Endothelial cell of umbilical vein (primary cell): ENCODE measurements around the gene PTRH1.

ENCODE experiments used
- EZH2 ChIP-seq: IDR thresholded peaks from 2 replicates; pipeline ENCODE4 v1.6.1; 2012; ENCODE audit warnings: borderline replicate concordance, low read depth, mild to moderate bottlenecking, moderate library complexity, low read length, inconsistent platforms; ENCODE audit not compliant: severe bottlenecking
- MYC ChIP-seq: IDR thresholded peaks from one replicate; pipeline ENCODE4 v1.6.1; 2011; ENCODE audit warnings: mild to moderate bottlenecking, low read depth, low read length
- POLR2A ChIP-seq: IDR thresholded peaks from 2 replicates; pipeline ENCODE4 v1.6.1; 2012; ENCODE audit warnings: low read depth, mild to moderate bottlenecking, control low read depth, low read length
- TF ChIP-seq, protein P1 (sequence below), 2 donors: IDR thresholded peaks; 1 replicate in 1 of 2; 2 replicates in 1 of 2; pipeline ENCODE4 v1.5.1; 2011; ENCODE audit warnings: low read length in 2 of 2, mild to moderate bottlenecking in 2 of 2, moderate library complexity in 2 of 2, control low read depth in 1 of 2, inconsistent platforms in 1 of 2, low read depth in 1 of 2; ENCODE audit not compliant: insufficient read depth in 1 of 2; ENCODE audit errors: extremely low read depth in 1 of 2

DNA sequence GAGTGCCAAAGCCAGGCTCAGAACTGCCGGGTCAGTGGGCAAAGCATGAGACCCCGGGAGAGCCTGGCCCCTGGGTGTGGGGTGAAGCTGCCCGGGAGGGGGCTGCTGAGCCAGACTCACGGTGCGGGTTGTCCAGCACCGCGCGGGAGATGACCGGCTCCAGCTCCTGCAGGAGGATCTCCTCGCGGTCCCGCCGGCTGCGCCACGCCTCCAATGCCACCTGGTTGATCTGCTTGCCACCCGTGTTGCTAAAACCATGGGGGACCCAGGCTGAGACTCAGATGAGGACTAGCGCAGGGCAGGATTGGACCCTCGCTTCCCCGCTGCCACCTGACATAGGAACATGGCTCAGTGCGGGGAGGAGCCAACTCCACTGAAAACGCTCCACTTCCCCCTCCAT is 17.0 kb upstream of the PTRH1 start:
- TF ChIP-seq POLR2A (no peak), MYC (no peak), EZH2 (no peak)
- TF ChIP-seq, protein P1, sequence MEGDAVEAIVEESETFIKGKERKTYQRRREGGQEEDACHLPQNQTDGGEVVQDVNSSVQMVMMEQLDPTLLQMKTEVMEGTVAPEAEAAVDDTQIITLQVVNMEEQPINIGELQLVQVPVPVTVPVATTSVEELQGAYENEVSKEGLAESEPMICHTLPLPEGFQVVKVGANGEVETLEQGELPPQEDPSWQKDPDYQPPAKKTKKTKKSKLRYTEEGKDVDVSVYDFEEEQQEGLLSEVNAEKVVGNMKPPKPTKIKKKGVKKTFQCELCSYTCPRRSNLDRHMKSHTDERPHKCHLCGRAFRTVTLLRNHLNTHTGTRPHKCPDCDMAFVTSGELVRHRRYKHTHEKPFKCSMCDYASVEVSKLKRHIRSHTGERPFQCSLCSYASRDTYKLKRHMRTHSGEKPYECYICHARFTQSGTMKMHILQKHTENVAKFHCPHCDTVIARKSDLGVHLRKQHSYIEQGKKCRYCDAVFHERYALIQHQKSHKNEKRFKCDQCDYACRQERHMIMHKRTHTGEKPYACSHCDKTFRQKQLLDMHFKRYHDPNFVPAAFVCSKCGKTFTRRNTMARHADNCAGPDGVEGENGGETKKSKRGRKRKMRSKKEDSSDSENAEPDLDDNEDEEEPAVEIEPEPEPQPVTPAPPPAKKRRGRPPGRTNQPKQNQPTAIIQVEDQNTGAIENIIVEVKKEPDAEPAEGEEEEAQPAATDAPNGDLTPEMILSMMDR (IDR thresholded peaks at IDR 0.05; ENCODE audit: extremely low read depth in 1 of 2, insufficient read depth in 1 of 2, low read depth in 1 of 2, low read length in 2 of 2) = no peak
